GM23248 (cell line): ENCODE data around the gene R3HDML.

ENCODE experiments used
- EZH2 ChIP-seq: fragments of 200-600 bp; sonication (generic); IDR thresholded peaks from 2 replicates; pipeline ENCODE4 v1.6.1; 2018; ENCODE audit warnings: antibody characterized with exemption, mild to moderate bottlenecking; ENCODE audit not compliant: insufficient read depth, poor library complexity, severe bottlenecking
- EZH2phosphoT487 ChIP-seq: fragments of 200-600 bp; sonication (generic); IDR thresholded peaks from 2 replicates; pipeline ENCODE4 v1.6.1; 2018; ENCODE audit warnings: antibody characterized with exemption, moderate library complexity, mild to moderate bottlenecking, low read depth; ENCODE audit not compliant: insufficient read depth

DNA sequence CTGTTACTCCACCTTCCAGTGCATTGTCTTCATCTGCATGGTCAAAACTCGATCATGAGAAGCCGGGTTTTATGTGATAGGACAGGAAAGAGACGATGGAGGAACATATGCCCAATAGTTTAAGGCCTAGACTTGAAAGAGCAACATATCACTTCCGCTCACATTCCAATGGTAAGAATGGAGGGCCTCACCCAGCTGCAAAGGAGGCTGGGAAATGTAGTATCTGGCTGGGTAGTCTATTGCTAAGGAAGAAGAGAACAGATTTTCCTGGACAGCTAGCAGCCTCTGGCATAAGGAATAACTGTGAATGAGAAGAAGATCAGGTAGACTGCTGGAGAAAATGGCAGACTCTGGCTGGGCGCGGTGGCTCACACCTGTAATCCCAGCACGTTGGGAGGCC is 45.1 kb upstream of the R3HDML start:
- TF ChIP-seq EZH2phosphoT487 = no peak
- TF ChIP-seq EZH2 = no peak
